Amniotic stem cell (primary cell): Measurements from ENCODE around the gene GSTT2.
"Not testable (repeated sequence)": the region's sequence is repeated elsewhere in the genome, so short reads cannot be mapped to it uniquely, and the experiment has no call there.

Source experiments
- DNase-seq: peaks from one replicate; lab custom pipeline; 2025; lab: John Stamatoyannopoulos, UW

Gene GSTT2

GRCh38 chr22:23974345-23974744 lies 5.6 kb upstream of the GSTT2 start, which contains the start of gene DDT:
Gene DDT, minus strand, starts transcription at chr22:23974441. Its CDS starts 27 bp downstream, at chr22:23974414.
- not testable (repeated sequence) for DNase-seq

GRCh38 chr22:23974836-23975352 lies 5.0 kb upstream of the GSTT2 start:
- not testable (repeated sequence) for DNase-seq

- DNase-seq = not testable (repeated sequence)
These were observed 2.6 kb upstream of the GSTT2 start for GRCh38 chr22:23977304-23977703.

- DNase-seq = not testable (repeated sequence)
These were observed 633 bp downstream of the GSTT2 start for GRCh38 chr22:23980567-23980966.

- no peak for DNase-seq
These were observed 4.5 kb downstream of the GSTT2 start for GRCh38 chr22:23984430-23984829.

- not testable (repeated sequence) for DNase-seq
These were observed 6.2 kb downstream of the GSTT2 start for GRCh38 chr22:23986089-23986488.

- not testable (repeated sequence) for DNase-seq
These were observed 6.7 kb downstream of the GSTT2 start for GRCh38 chr22:23986538-23987178.

GRCh38 chr22:23989583-23990244 lies 9.8 kb downstream of the GSTT2 start:
- not testable (repeated sequence) for DNase-seq

- DNase-seq = not testable (repeated sequence)
These were observed 13.1 kb downstream of the GSTT2 start for GRCh38 chr22:23993080-23993479.

GRCh38 chr22:23993581-23994177 lies 13.7 kb downstream of the GSTT2 start:
- DNase-seq = not testable (repeated sequence)

- no peak for DNase-seq
These were observed 17.2 kb downstream of the GSTT2 start for GRCh38 chr22:23997092-23997491.

- DNase-seq = not testable (repeated sequence)
These were observed 19.8 kb downstream of the GSTT2 start for GRCh38 chr22:23999779-24000178.

- no peak for DNase-seq
These were observed 21.4 kb downstream of the GSTT2 start for GRCh38 chr22:24001314-24001713.

GRCh38 chr22:24002272-24002671 lies 22.3 kb downstream of the GSTT2 start:
- DNase-seq = no peak

GRCh38 chr22:24002851-24003250 lies 22.9 kb downstream of the GSTT2 start:
- DNase-seq = no peak

- no peak for DNase-seq
These were observed 24.0 kb downstream of the GSTT2 start for GRCh38 chr22:24003887-24004286.

- no peak for DNase-seq
These were observed 25.3 kb downstream of the GSTT2 start, which contains the start of gene GSTT4 for GRCh38 chr22:24005201-24005600. Gene GSTT4, minus strand, starts transcription at chr22:24005453. Its CDS starts 97 bp downstream, at chr22:24005356.

GRCh38 chr22:24006207-24006913 lies 26.4 kb downstream of the GSTT2 start:
- no peak for DNase-seq

- no peak for DNase-seq
These were observed 26.9 kb downstream of the GSTT2 start for GRCh38 chr22:24006914-24007214.

GRCh38 chr22:24007253-24008021 lies 27.5 kb downstream of the GSTT2 start:
- DNase-seq = no peak

GRCh38 chr22:24008022-24008283 lies 28.0 kb downstream of the GSTT2 start:
- DNase-seq = no peak
